Iris pigment epithelial cell (primary cell): Measurements from ENCODE around the gene PLXNA4.

ENCODE experiments used
- DNase-seq: peaks from one replicate; pipeline ENCODE4 v3.0.0-alpha.2; 2011; ENCODE audit warnings: low read depth

The PLXNA4 gene

GRCh38 chr7:132318352-132319318 lies 257.6 kb downstream of the PLXNA4 start:
- DNase-seq, result peak; percentile 76

- no peak for DNase-seq
These were observed 258.4 kb downstream of the PLXNA4 start for GRCh38 chr7:132317701-132318351.

- DNase-seq, result no peak
These were observed 263.7 kb downstream of the PLXNA4 start for GRCh38 chr7:132312531-132313055.

- DNase-seq, result no peak
These were observed 264.5 kb downstream of the PLXNA4 start for GRCh38 chr7:132311733-132312132.

GRCh38 chr7:132309102-132309805 lies 267.0 kb downstream of the PLXNA4 start:
- DNase-seq, result no peak

- no peak for DNase-seq
These were observed 268.8 kb downstream of the PLXNA4 start for GRCh38 chr7:132307465-132307864.

- no peak for DNase-seq
These were observed 275.5 kb downstream of the PLXNA4 start for GRCh38 chr7:132300599-132301277.

GRCh38 chr7:132298790-132299189 lies 277.5 kb downstream of the PLXNA4 start:
- peak; percentile 21 for DNase-seq

- no peak for DNase-seq
These were observed 279.4 kb downstream of the PLXNA4 start for GRCh38 chr7:132296820-132297219.

- DNase-seq, result peak; percentile 8
These were observed 281.1 kb downstream of the PLXNA4 start for GRCh38 chr7:132295175-132295574.

GRCh38 chr7:132292803-132293202 lies 283.5 kb downstream of the PLXNA4 start:
- DNase-seq, result no peak

GRCh38 chr7:132291481-132291880 lies 284.8 kb downstream of the PLXNA4 start:
- no peak for DNase-seq

- DNase-seq, result no peak
These were observed 286.2 kb downstream of the PLXNA4 start for GRCh38 chr7:132290021-132290420.

GRCh38 chr7:132286836-132287235 lies 289.4 kb downstream of the PLXNA4 start:
- DNase-seq, result no peak

GRCh38 chr7:132280335-132280734 lies 295.9 kb downstream of the PLXNA4 start:
- no peak for DNase-seq

GRCh38 chr7:132279718-132280117 lies 296.6 kb downstream of the PLXNA4 start:
- no peak for DNase-seq

GRCh38 chr7:132276976-132277725 lies 299.1 kb downstream of the PLXNA4 start:
- no peak for DNase-seq

- DNase-seq, result no peak
These were observed 300.0 kb downstream of the PLXNA4 start for GRCh38 chr7:132276234-132276630.

- DNase-seq, result no peak
These were observed 300.6 kb downstream of the PLXNA4 start for GRCh38 chr7:132275416-132276233.

- no peak for DNase-seq
These were observed 303.4 kb downstream of the PLXNA4 start for GRCh38 chr7:132272763-132273371.
